ENCODE measurements around the gene SKI. TPM values are rescaled to one million over a fixed set of nuclear protein-coding genes. Genes with fewer than 3 reads are reported as not detected.
A peak's percentile ranks its signal among the peaks of the same experiment; 100 is the strongest.

The SKI gene
- total and polyA plus RNA-seq, 9 of the 15 experiments (the other 6 are each of a cell fraction or from before 2014, with no cell fraction given): 0.10 to 60.5 (median 4.6) TPM

DNA sequence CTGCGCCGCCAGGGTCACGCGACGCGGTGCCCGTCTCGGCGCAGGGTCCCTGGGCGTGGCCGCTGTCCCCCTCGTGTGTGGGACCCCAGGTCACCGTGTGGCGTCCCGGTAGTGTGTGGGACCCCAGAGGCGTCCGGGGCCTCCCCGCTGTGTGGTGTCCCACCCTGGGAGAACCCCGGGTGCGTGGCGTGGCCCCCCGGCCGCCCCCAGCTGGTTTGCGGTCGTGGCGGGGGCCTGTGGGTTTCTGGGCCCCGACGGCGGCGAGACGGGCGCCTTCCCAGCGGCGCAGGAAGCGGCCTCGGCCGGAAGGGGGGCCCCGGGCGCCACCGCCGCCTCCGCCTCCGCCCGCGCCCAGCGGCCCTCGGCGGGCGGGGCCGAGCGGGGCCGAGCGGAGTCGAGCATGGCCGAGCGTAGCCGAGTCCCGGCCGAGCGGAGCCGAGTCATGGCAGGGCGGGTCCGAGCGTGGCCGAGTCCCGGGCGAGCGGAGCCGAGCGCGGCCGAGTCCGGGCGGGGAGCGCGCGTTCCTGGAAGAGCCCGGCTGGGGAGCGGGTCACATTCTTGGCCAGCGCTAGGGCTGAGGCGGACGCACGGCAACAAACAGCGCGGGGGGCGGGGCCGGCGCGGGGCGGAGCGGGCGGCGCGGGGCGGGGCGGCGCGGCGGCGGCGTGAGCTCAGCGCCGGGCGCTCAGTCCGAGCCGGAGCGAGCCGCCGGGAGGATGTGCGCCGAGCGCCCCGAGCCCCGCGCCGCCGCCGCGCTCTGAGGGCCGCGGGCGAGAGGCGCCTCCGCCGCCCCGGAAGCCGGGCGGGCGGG, 568 bp upstream of the SKI start (continued):
- TF ChIP-seq, protein P1, sequence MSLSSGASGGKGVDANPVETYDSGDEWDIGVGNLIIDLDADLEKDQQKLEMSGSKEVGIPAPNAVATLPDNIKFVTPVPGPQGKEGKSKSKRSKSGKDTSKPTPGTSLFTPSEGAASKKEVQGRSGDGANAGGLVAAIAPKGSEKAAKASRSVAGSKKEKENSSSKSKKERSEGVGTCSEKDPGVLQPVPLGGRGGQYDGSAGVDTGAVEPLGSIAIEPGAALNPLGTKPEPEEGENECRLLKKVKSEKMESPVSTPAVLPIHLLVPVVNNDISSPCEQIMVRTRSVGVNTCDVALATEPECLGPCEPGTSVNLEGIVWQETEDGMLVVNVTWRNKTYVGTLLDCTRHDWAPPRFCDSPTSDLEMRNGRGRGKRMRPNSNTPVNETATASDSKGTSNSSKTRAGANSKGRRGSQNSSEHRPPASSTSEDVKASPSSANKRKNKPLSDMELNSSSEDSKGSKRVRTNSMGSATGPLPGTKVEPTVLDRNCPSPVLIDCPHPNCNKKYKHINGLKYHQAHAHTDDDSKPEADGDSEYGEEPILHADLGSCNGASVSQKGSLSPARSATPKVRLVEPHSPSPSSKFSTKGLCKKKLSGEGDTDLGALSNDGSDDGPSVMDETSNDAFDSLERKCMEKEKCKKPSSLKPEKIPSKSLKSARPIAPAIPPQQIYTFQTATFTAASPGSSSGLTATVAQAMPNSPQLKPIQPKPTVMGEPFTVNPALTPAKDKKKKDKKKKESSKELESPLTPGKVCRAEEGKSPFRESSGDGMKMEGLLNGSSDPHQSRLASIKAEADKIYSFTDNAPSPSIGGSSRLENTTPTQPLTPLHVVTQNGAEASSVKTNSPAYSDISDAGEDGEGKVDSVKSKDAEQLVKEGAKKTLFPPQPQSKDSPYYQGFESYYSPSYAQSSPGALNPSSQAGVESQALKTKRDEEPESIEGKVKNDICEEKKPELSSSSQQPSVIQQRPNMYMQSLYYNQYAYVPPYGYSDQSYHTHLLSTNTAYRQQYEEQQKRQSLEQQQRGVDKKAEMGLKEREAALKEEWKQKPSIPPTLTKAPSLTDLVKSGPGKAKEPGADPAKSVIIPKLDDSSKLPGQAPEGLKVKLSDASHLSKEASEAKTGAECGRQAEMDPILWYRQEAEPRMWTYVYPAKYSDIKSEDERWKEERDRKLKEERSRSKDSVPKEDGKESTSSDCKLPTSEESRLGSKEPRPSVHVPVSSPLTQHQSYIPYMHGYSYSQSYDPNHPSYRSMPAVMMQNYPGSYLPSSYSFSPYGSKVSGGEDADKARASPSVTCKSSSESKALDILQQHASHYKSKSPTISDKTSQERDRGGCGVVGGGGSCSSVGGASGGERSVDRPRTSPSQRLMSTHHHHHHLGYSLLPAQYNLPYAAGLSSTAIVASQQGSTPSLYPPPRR (CRISPR knock-in tag; IDR thresholded peaks at IDR 0.05; ENCODE audit: borderline replicate concordance): no peak
- TF ChIP-seq SIN3B (IDR thresholded peaks at IDR 0.05; ENCODE audit: low read depth): peak; percentile 54; the same call in 1 of the 2 replicates
- TF ChIP-seq, protein P2, sequence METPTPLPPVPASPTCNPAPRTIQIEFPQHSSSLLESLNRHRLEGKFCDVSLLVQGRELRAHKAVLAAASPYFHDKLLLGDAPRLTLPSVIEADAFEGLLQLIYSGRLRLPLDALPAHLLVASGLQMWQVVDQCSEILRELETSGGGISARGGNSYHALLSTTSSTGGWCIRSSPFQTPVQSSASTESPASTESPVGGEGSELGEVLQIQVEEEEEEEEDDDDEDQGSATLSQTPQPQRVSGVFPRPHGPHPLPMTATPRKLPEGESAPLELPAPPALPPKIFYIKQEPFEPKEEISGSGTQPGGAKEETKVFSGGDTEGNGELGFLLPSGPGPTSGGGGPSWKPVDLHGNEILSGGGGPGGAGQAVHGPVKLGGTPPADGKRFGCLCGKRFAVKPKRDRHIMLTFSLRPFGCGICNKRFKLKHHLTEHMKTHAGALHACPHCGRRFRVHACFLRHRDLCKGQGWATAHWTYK (CRISPR knock-in tag; IDR thresholded peaks at IDR 0.05): peak; percentile 99
- peak; percentile 90 for TF ChIP-seq POLR2G (IDR thresholded peaks at IDR 0.05; ENCODE audit: low read depth, low read length)
- TF ChIP-seq, protein P3, sequence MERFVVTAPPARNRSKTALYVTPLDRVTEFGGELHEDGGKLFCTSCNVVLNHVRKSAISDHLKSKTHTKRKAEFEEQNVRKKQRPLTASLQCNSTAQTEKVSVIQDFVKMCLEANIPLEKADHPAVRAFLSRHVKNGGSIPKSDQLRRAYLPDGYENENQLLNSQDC (CRISPR knock-in tag; IDR thresholded peaks at IDR 0.05): peak; percentile 78; the same call in 1 of the 2 replicates
- TF ChIP-seq, protein P4, sequence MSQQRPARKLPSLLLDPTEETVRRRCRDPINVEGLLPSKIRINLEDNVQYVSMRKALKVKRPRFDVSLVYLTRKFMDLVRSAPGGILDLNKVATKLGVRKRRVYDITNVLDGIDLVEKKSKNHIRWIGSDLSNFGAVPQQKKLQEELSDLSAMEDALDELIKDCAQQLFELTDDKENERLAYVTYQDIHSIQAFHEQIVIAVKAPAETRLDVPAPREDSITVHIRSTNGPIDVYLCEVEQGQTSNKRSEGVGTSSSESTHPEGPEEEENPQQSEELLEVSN (IDR thresholded peaks at IDR 0.05; ENCODE audit: borderline replicate concordance in 1 of 2, extremely low read depth in 1 of 2, insufficient read depth in 1 of 2, insufficient read length in 1 of 2, low read depth in 1 of 2, low read length in 1 of 2, poor library complexity in 1 of 2, severe bottlenecking in 1 of 2): peak; percentile 22 to 63
- TF ChIP-seq TCF3 (CRISPR knock-in tag; IDR thresholded peaks at IDR 0.05): 0 out of 2 replicates have a peak, but pooled peaks have one; percentile 10
- peak; percentile 98 for TF ChIP-seq SMAD4 (CRISPR knock-in tag; conservative IDR thresholded peaks at IDR 0.05)
- TF ChIP-seq, protein P5, sequence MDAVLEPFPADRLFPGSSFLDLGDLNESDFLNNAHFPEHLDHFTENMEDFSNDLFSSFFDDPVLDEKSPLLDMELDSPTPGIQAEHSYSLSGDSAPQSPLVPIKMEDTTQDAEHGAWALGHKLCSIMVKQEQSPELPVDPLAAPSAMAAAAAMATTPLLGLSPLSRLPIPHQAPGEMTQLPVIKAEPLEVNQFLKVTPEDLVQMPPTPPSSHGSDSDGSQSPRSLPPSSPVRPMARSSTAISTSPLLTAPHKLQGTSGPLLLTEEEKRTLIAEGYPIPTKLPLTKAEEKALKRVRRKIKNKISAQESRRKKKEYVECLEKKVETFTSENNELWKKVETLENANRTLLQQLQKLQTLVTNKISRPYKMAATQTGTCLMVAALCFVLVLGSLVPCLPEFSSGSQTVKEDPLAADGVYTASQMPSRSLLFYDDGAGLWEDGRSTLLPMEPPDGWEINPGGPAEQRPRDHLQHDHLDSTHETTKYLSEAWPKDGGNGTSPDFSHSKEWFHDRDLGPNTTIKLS (IDR thresholded peaks at IDR 0.05; ENCODE audit: borderline replicate concordance, low read depth): peak; percentile 77
- 0 out of 4 replicates have a peak, but pooled peaks of 1 of the 2 experiments have one; percentile 56 for TF ChIP-seq SIN3A (IDR thresholded peaks at IDR 0.05; ENCODE audit: borderline replicate concordance in 2 of 2, control insufficient read depth in 1 of 2, low read depth in 2 of 2, low read length in 2 of 2)
- TF ChIP-seq, protein P6, sequence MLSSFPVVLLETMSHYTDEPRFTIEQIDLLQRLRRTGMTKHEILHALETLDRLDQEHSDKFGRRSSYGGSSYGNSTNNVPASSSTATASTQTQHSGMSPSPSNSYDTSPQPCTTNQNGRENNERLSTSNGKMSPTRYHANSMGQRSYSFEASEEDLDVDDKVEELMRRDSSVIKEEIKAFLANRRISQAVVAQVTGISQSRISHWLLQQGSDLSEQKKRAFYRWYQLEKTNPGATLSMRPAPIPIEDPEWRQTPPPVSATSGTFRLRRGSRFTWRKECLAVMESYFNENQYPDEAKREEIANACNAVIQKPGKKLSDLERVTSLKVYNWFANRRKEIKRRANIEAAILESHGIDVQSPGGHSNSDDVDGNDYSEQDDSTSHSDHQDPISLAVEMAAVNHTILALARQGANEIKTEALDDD (IDR thresholded peaks at IDR 0.05): no peak
- peak; percentile 58; the same call in 1 of the 2 replicates for TF ChIP-seq ZBTB17 (CRISPR knock-in tag; IDR thresholded peaks at IDR 0.05)
- TF ChIP-seq, protein P7, sequence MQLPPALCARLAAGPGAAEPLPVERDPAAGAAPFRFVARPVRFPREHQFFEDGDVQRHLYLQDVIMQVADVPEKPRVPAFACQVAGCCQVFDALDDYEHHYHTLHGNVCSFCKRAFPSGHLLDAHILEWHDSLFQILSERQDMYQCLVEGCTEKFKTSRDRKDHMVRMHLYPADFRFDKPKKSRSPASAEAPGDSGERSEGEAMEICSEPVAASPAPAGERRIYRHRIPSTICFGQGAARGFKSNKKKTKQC (CRISPR knock-in tag; IDR thresholded peaks at IDR 0.05): peak; percentile 57; the same call in 1 of the 2 replicates

Data from K562 (cell line).